Large intestine (tissue), 3 donors: ENCODE data around the gene ZNF839. TPM values are rescaled to one million over a fixed set of nuclear protein-coding genes. Genes with fewer than 3 reads are reported as not detected.
A peak's percentile ranks its signal among the peaks of the same experiment; 100 is the strongest.

Experiments
- DNase-seq, 2 donors: peaks; one replicate each; pipeline versions ENCODE4 v3.0.0 to v3.0.0-alpha.2; 2013
- H3K27ac ChIP-seq: one replicate; pipeline ENCODE4 v1.5.1; 2013; ENCODE audit warnings: low read length
- H3K27me3 ChIP-seq: 2 replicates; pipeline ENCODE4 v1.6.1; 2013; ENCODE audit warnings: low read length; ENCODE audit not compliant: control insufficient read depth, insufficient read depth
- H3K36me3 ChIP-seq: 2 replicates; pipeline ENCODE4 v1.6.1; 2013; ENCODE audit warnings: low read length; ENCODE audit not compliant: control insufficient read depth, insufficient read depth
- H3K4me1 ChIP-seq: one replicate; pipeline ENCODE4 v1.6.1; 2013; ENCODE audit warnings: low read length; ENCODE audit not compliant: control insufficient read depth, insufficient read depth
- H3K4me3 ChIP-seq: one replicate; pipeline ENCODE4 v1.5.1; 2013; ENCODE audit warnings: low read length
- H3K9me3 ChIP-seq: one replicate; pipeline ENCODE4 v1.6.1; 2013; ENCODE audit warnings: mild to moderate bottlenecking, low read depth, low read length, moderate library complexity; ENCODE audit not compliant: control insufficient read depth
- WGBS: methylation state at CpG from one replicate; pipeline ENCODE4 v1.1.5; 2013; ENCODE audit warnings: low lambda C conversion rate; ENCODE audit not compliant: insufficient coverage; 5-methylcytosine and 5-hydroxymethylcytosine counted together
- polyA plus RNA-seq: library from polyadenylated mRNA; unstranded; fragments of 120-200 nt; gene quantifications from one replicate; pipeline ENCODE4 v1.2.1, GENCODE V29; 2013

Gene ZNF839
- polyA plus RNA-seq, 1 donor = 18.4 TPM

GRCh38 chr14:102356280-102356679 is 36.7 kb downstream of the ZNF839 start:
- 100% methylated on average over 1 of the region's 3 CpGs for WGBS
- Histone ChIP-seq H3K27me3 (no peaks in the 10 kb centered on the region), H3K27ac (no peak overlapping the region), H3K4me1 (no peaks in the 10 kb centered on the region), H3K36me3 (peaks cover 57% of the 10 kb centered on the region), H3K9me3 (no peaks in the 10 kb centered on the region), H3K4me3 (no peak overlapping the region)
- DNase-seq = no peak

- Histone ChIP-seq H3K4me1 (peaks cover 17% of the 10 kb centered on the region), H3K27me3 (no peaks in the 10 kb centered on the region), H3K4me3 (no peak overlapping the region), H3K9me3 (no peaks in the 10 kb centered on the region), H3K27ac (no peak overlapping the region), H3K36me3 (peaks cover 40% of the 10 kb centered on the region)
- 83% methylated on average over 1 of the region's 2 CpGs for WGBS
- DNase-seq = no peak
Observed at GRCh38 chr14:102359341-102359740, 39.8 kb downstream of the ZNF839 start.

- Histone ChIP-seq H3K36me3 (peaks cover 30% of the 10 kb centered on the region), H3K4me3 (no peak overlapping the region), H3K4me1 (peaks cover 17% of the 10 kb centered on the region), H3K9me3 (no peaks in the 10 kb centered on the region), H3K27ac (no peak overlapping the region), H3K27me3 (no peaks in the 10 kb centered on the region)
- DNase-seq = no peak
- WGBS = no CpG with 5 or more reads among the region's 3 CpGs
Observed at GRCh38 chr14:102360388-102360787, 40.8 kb downstream of the ZNF839 start.

GRCh38 chr14:102362084-102362483 is 42.5 kb downstream of the ZNF839 start:
- no peaks in the 10 kb centered on the region for H3K9me3 ChIP-seq
- H3K27me3 ChIP-seq = no peaks in the 10 kb centered on the region
- peaks cover 17% of the 10 kb centered on the region for H3K4me1 ChIP-seq
- H3K36me3 ChIP-seq = peaks cover 18% of the 10 kb centered on the region
- no peak for DNase-seq
- peak overlapping the region; percentile 85 for H3K27ac ChIP-seq
- WGBS = no CpG with 5 or more reads among the region's 4 CpGs
- peak overlapping the region; percentile 92 for H3K4me3 ChIP-seq

GRCh38 chr14:102362545-102363181 is 43.1 kb downstream of the ZNF839 start, which contains the start of the genes CINP and TECPR2:
Gene CINP (minus strand): TSS chr14:102362890. CDS start chr14:102362851, 39 bp downstream.
Gene TECPR2 (plus strand): TSS chr14:102362941. CDS start chr14:102376722, 13,781 bp downstream.
- Histone ChIP-seq H3K27me3 (no peaks in the 10 kb centered on the region), H3K27ac (peak within 1 kb of the TSS; percentile 85), H3K4me3 (peak within 1 kb of the TSS; percentile 92), H3K4me1 (peaks cover 17% of the 10 kb centered on the region), H3K9me3 (no peaks in the 10 kb centered on the region), H3K36me3 (peaks cover 14% of the 10 kb centered on the region)
- WGBS = no CpG with 5 or more reads among the region's 58 CpGs
- DNase-seq = peak; percentile 96 to 97

GRCh38 chr14:102363182-102363943 is 43.8 kb downstream of the ZNF839 start:
- Histone ChIP-seq H3K4me1 (peaks cover 17% of the 10 kb centered on the region), H3K36me3 (peaks cover 7% of the 10 kb centered on the region), H3K27me3 (no peaks in the 10 kb centered on the region), H3K4me3 (peak overlapping the region; percentile 71), H3K27ac (peak overlapping the region; percentile 66), H3K9me3 (no peaks in the 10 kb centered on the region)
- peak; percentile 18 to 58 for DNase-seq
- 18% methylated on average over 4 of the region's 53 CpGs for WGBS

- no peaks in the 10 kb centered on the region for H3K4me1 ChIP-seq
- H3K27me3 ChIP-seq = no peaks in the 10 kb centered on the region
- H3K27ac ChIP-seq = no peak overlapping the region
- H3K4me3 ChIP-seq = no peak overlapping the region
- H3K9me3 ChIP-seq = no peaks in the 10 kb centered on the region
- WGBS = no CpG with 5 or more reads among the region's 11 CpGs
- no peaks in the 10 kb centered on the region for H3K36me3 ChIP-seq
- DNase-seq = no peak
Observed at GRCh38 chr14:102370305-102370809, 50.8 kb downstream of the ZNF839 start.

GRCh38 chr14:102371361-102371760 is 51.8 kb downstream of the ZNF839 start:
- no peaks in the 10 kb centered on the region for H3K9me3 ChIP-seq
- no peaks in the 10 kb centered on the region for H3K4me1 ChIP-seq
- no peak for DNase-seq
- H3K27me3 ChIP-seq = no peaks in the 10 kb centered on the region
- 100% methylated on average over 1 of the region's 4 CpGs for WGBS
- H3K27ac ChIP-seq = no peak overlapping the region
- no peaks in the 10 kb centered on the region for H3K36me3 ChIP-seq
- no peak overlapping the region for H3K4me3 ChIP-seq

GRCh38 chr14:102373110-102373509 is 53.6 kb downstream of the ZNF839 start:
- no peaks in the 10 kb centered on the region for H3K4me1 ChIP-seq
- no peaks in the 10 kb centered on the region for H3K9me3 ChIP-seq
- no peak for DNase-seq
- H3K27me3 ChIP-seq = no peaks in the 10 kb centered on the region
- H3K36me3 ChIP-seq = peaks cover 12% of the 10 kb centered on the region
- no CpG with 5 or more reads among the region's 3 CpGs for WGBS
- no peak overlapping the region for H3K27ac ChIP-seq
- H3K4me3 ChIP-seq = no peak overlapping the region

GRCh38 chr14:102374264-102374663 is 54.7 kb downstream of the ZNF839 start:
- WGBS = no CpG with 5 or more reads among the region's 2 CpGs
- H3K9me3 ChIP-seq = no peaks in the 10 kb centered on the region
- peaks cover 15% of the 10 kb centered on the region for H3K36me3 ChIP-seq
- no peak for DNase-seq
- H3K4me1 ChIP-seq = no peaks in the 10 kb centered on the region
- no peaks in the 10 kb centered on the region for H3K27me3 ChIP-seq
- H3K4me3 ChIP-seq = no peak overlapping the region
- no peak overlapping the region for H3K27ac ChIP-seq
